Activated CD4-positive, alpha-beta T cell treated with anti-CD3 and anti-CD28 coated beads, Interleukin-2, amount 50 U/mL, for 48 hours (primary cell): ENCODE measurements around the gene RALY.

Source experiments
- DNase-seq, 2 experiments: peaks; one replicate each; pipeline ENCODE4 v3.0.0-alpha.2; 2020

Gene RALY

DNA sequence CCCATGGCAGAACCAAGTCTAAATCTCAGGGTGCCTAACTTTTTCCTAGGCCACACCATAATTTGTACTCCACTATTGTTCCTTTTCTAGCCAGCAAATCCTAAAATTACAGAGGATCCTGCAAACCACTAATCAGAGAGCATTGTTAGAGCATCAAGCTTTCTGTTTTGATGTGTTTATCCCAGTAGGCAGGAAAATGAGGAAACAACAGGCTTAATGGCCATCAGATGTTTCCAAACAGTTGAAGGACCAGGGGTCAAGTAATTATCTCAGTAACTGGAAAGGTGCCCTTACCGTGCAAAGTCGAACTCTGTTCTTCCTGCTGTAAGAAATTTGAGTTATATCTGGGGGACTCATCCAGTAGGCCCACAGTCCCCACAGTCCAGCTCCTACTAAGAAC, 58.7 kb downstream of the RALY start:
- DNase-seq: no peak

- DNase-seq: no peak
These were observed 61.6 kb downstream of the RALY start for GRCh38 chr20:34055290-34055689.

DNA sequence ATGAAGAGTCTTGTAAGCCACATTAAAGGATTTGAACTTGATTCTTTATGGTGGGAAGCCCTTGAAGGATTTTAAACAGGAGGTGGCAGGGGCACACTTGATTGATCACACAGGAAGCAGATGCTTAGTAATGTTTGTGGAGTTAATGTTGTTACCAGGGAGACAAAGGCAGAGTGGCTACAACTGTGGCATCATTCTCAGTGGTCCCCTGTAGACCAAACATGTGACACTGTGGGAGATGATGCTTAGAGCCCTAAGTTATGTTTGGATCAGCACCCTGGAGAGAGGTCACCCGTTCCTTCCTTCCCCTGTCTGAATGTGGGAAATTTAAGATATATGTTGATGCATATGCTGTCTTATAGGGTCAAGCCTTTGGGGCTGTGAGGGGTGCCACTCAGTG, 65.1 kb downstream of the RALY start:
- no peak for DNase-seq

- DNase-seq: no peak
These were observed 67.3 kb downstream of the RALY start for GRCh38 chr20:34060970-34061369.

DNA sequence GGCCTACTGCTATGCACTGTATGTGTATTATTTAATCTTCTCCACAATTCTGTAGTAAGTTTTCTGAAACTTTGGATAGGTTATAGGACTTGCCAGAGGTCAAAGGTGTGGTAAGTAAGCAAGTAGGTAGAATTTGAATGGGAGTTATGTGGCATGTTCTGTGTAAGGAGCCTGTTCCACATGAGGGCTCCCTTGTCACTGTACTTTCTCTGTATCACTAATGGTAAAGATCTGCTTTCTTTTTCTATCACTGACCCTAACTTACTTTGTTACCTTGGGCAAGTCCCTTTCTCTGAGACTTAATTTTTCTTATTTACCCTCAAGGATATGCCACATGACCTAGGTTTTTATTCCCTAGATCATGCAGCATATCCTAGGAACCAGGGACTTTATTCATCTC, 68.0 kb downstream of the RALY start:
- DNase-seq: no peak

DNA sequence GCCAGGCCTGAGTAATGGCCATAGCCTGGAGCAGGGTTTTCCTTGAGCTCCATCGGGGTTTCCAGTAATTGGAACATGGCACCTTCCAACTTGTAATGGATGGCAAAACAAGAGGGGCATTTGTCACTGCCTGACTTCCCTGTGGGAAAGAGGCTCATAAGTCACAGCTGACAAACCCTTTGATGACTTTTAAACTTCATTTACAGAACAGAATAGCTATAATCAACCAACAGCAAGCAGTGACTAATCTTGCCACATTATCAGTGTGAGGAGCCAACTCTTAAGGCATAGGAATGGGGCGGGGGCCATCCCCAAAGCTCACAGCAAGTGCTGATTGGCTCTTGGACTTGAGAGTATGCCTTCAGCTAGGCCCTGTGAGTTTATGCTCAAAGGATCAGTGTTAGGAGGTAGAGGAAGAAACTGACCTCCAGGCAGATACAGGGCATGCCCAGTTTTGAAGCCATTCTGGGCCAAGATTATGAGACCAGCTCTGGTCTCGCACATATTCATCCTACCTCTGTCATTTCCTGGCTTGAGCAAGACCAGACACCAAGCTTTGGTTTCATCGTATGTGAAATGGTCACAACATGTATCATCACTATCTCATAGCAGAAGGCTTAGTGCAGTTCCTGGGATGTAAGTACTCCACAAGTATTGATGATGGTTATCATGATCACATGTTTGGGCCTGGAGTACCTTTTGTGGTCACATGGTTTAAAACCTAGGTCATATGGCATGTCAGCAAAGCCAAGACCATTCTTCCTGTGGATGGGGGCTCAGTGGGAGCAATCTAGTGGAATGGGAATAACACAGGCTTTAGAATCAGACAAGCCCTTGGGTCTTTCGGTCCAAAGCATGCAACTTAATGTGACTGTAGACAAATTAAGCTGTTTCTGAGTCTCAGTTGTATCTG, 69.1 kb downstream of the RALY start:
- DNase-seq: no peak

- no peak for DNase-seq
These were observed 70.6 kb downstream of the RALY start for GRCh38 chr20:34064286-34064685.

DNA sequence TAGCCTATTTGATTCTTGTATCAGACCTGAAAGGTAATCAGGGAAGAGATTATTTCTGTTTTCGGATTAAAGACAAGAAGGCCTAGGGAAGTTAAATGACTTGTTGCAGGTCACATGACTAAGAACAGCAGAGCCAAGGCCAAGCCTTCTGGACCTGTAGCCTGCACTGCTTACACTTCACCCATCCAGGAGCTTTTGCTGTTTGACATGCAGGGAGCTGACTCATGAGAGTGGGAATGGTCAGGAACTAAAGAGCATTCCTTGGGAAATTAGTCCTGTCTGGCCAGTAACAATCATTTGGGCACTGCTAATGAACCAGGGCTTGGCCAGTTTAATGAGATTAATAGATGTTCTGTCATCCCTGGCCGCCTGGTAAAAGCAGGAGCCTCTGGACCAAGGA, 71.5 kb downstream of the RALY start:
- no peak for DNase-seq

DNA sequence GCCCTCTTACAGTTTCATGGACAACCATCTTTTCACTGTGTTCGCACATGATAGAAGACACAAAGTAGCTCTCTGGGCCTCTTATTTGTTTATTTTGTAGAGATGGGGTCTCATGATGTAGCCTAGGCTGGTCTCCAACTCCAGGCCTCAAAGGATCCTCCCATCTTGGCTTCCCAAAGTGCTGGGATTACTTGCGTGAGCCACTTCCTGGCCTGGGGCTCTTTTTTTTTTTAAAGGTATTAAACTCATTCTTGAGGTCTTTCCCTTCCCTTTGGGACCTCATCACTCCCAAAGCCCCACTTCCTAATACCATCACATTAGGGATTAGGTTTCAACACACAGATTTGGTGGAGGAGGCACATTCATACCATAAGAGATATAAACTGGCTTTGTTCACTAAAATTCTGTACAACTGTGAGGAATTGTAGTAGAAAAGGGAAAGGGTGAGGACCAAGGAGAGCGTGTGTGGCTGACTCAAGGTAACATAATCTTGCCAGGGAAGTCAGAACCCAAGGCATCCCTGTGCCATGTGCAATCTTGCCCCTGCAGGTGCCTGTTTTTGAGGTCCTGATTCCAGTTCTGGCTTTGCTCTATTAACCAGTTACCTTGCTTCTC, 72.9 kb downstream of the RALY start:
- DNase-seq: no peak

- DNase-seq: no peak
These were observed 74.3 kb downstream of the RALY start for GRCh38 chr20:34068001-34068400.

GRCh38 chr20:34069341-34070078, 75.8 kb downstream of the RALY start:
- peak; percentile 57 to 67 for DNase-seq

DNA sequence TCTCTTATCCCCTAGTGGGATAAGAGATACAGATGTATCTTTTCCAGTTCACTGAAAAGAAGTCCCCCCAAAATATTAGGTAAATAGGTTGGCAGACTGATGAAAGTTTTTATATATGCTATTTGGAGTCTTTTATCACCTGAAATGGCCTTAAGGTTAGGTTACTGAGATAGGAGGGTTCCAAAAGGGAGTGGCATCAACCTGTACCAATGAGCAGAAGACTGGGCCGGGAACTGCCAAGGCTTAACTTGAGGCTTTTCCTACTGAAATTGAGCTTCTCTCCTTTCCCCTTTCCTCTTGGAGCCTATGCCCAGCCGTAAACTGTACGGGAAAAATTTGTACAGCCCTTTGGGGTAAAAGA, 76.3 kb downstream of the RALY start:
- no peak for DNase-seq

GRCh38 chr20:34070859-34071258, 77.1 kb downstream of the RALY start:
- DNase-seq: no peak

- no peak for DNase-seq
These were observed 78.4 kb downstream of the RALY start for GRCh38 chr20:34072076-34072475.

GRCh38 chr20:34072778-34073177, 79.1 kb downstream of the RALY start:
- no peak for DNase-seq

DNA sequence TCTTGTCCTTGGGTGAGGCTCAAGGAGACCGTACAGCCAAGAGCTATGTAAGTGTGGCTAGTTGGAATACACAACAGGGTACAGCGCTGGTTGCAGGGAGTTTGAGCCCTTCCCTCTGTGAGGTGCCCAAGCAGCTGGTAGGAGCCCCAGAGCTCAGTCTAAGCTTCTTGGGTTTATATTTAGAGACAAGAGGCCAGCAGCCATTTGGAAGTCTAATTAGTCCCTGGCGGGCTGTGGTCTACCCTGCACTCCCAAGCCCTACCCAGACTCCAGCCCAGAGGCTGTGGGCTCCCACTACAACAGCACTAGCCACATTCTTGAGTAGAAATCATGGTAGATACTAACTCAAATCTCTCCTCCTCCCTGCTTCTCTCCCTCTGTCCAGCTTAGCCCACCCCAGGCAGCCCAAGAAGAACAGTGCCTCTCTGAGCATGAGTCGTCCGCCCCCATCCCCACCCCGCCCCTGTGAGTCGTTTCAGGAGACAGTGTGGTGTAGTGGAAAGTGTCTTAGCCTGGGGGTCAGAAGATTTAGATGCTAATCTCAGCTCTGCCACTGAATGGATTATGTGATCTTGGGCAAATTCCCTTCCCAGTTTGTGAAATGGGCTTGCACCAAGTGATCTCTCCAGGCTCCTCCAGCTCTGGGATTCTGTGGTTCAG, 80.5 kb downstream of the RALY start:
- peak; percentile 21 to 31 for DNase-seq

GRCh38 chr20:34075647-34076046, 81.9 kb downstream of the RALY start:
- DNase-seq: no peak

GRCh38 chr20:34076952-34077351, 83.2 kb downstream of the RALY start:
- DNase-seq: no peak

- DNase-seq: no peak
These were observed 84.8 kb downstream of the RALY start for GRCh38 chr20:34078540-34078939.

GRCh38 chr20:34079818-34080217, 86.1 kb downstream of the RALY start:
- DNase-seq: no peak

DNA sequence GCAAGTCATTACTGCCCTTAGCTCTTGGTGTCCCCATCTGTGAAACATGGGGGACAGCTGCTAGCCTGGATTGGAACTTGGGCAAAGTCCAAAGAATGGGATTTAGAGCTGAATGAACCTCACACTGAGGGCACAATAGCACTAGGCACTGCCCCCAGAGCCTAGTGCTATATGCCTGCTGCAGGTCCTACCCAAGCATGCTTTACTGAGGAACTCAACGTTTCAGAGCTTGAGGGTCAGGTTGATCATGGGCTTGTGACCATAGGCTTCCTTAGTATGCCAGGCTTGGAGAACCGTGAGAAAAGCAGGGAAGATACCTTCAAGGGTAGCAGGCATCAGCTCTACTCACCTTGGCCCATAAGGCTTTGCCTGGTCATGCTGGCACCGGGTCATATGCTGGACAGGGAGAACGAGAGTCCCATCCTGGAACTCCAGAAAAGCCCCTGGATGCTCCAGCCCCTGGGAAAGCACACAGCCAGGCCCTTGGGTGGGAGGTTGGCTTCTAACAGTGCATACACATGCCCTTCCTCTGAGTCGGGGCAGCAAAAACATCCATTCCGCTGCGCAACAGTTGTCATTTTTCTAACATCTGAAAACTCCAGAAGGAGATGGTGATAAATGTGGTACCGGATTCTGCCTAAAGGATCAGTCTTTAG, 88.6 kb downstream of the RALY start:
- no peak for DNase-seq

DNA sequence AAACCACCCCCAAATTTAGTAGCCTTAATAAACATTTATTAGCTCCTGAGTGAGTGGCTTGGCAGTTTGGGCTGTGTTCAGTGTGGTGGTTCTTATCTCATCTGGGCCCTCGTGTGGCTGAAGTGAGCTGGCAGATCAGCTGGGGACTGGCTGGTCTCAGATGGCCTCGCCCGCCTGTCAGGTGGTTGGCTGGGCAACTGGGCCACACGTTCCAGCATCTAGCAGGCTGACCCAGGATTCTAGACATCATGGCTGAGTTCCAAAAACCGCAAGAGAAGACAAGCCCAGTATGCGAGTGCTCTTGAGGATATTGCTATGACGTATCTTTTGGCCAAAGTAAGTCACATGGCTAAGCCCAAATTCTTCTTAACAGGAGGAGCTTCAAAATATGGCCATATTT, 89.4 kb downstream of the RALY start:
- DNase-seq: no peak

DNA sequence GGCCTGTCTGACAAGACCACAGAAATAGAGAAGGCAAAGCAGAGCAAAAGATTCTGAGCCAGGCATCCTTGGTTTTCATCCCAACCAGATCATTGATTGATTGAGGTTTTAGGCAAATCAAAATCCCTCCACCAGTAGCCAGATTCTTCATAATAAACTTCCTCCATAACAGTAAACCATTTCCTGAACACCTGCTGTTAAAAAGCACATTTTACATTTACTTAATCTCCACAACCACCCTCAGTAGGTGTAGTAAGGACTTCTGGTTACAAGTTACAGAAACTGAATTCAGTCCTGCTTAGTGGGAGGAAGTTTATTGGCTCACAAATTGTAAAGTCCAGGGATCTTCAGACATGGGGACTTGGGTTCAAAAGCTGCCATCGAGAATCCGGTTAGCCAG, 90.1 kb downstream of the RALY start:
- DNase-seq: no peak
